Activated CD4-positive, alpha-beta T cell treated with anti-CD3 and anti-CD28 coated beads, Interleukin-2, amount 50 U/mL, for 1 hour (primary cell): ENCODE data around the gene ANKS1B.
"Not testable (repeated sequence)": the region's sequence is repeated elsewhere in the genome, so short reads cannot be mapped to it uniquely, and the experiment has no call there.

Experiments used
- DNase-seq: peaks from one replicate; pipeline ENCODE4 v3.0.0-alpha.2; 2020

Gene ANKS1B

GRCh38 chr12:99686142-99686541 is 298.6 kb downstream of the ANKS1B start:
- DNase-seq: no peak

- no peak for DNase-seq
Observed at GRCh38 chr12:99680276-99680675, 304.5 kb downstream of the ANKS1B start.

GRCh38 chr12:99670635-99671034 is 314.1 kb downstream of the ANKS1B start:
- no peak for DNase-seq

- no peak for DNase-seq
Observed at GRCh38 chr12:99658671-99659349, 325.9 kb downstream of the ANKS1B start.

GRCh38 chr12:99649551-99649950 is 335.2 kb downstream of the ANKS1B start:
- DNase-seq: no peak

GRCh38 chr12:99648183-99648582 is 336.6 kb downstream of the ANKS1B start:
- DNase-seq: no peak

- DNase-seq: no peak
Observed at GRCh38 chr12:99647453-99647852, 337.3 kb downstream of the ANKS1B start, which contains the start of gene GARIN6. TSS of gene GARIN6 (plus strand) at chr12:99647753. CDS start at chr12:99648175, 422 bp downstream.

- DNase-seq: no peak
Observed at GRCh38 chr12:99644629-99645028, 340.1 kb downstream of the ANKS1B start.

- DNase-seq: no peak
Observed at GRCh38 chr12:99627459-99627858, 357.3 kb downstream of the ANKS1B start.

GRCh38 chr12:99624591-99624990 is 360.1 kb downstream of the ANKS1B start:
- not testable (repeated sequence) for DNase-seq

GRCh38 chr12:99620159-99620479 is 364.6 kb downstream of the ANKS1B start:
- no peak for DNase-seq

- DNase-seq: no peak
Observed at GRCh38 chr12:99619389-99620158, 365.2 kb downstream of the ANKS1B start.

GRCh38 chr12:99618657-99619056 is 366.1 kb downstream of the ANKS1B start:
- no peak for DNase-seq

GRCh38 chr12:99611599-99611998 is 373.1 kb downstream of the ANKS1B start:
- no peak for DNase-seq

GRCh38 chr12:99611117-99611516 is 373.6 kb downstream of the ANKS1B start:
- no peak for DNase-seq

GRCh38 chr12:99609455-99610181 is 375.1 kb downstream of the ANKS1B start:
- DNase-seq: no peak

GRCh38 chr12:99600388-99600787 is 384.3 kb downstream of the ANKS1B start:
- no peak for DNase-seq

GRCh38 chr12:99598785-99599184 is 386.0 kb downstream of the ANKS1B start:
- DNase-seq: no peak

GRCh38 chr12:99596762-99597161 is 388.0 kb downstream of the ANKS1B start:
- DNase-seq: no peak

- not testable (repeated sequence) for DNase-seq
Observed at GRCh38 chr12:99577125-99577524, 407.6 kb downstream of the ANKS1B start.

- no peak for DNase-seq
Observed at GRCh38 chr12:99573980-99574379, 410.8 kb downstream of the ANKS1B start.

GRCh38 chr12:99567072-99567471 is 417.7 kb downstream of the ANKS1B start:
- DNase-seq: no peak

- no peak for DNase-seq
Observed at GRCh38 chr12:99558109-99558508, 426.6 kb downstream of the ANKS1B start.

GRCh38 chr12:99553461-99553860 is 431.3 kb downstream of the ANKS1B start:
- no peak for DNase-seq
